SK-N-SH (cell line): ENCODE results near the gene WDR83. TPM values are rescaled to one million over a fixed set of nuclear protein-coding genes. Genes with fewer than 3 reads are reported as not detected.
"Not testable (repeated sequence)": the region's sequence is repeated elsewhere in the genome, so short reads cannot be mapped to it uniquely, and the experiment has no call there.

Experiments used
- CTCF ChIA-PET: fragments of 300-600, 350-600 bp; formaldehyde crosslinking; extraction: SDS; loops from one replicate; lab custom pipeline; 2021; lab: Yijun Ruan, JAX
- POLR2A ChIA-PET: fragments of 350-600 bp; sonication (Branson Sonifier 250); formaldehyde crosslinking; extraction: SDS; loops from one replicate; lab custom pipeline; 2020; ENCODE audit warnings: antibody characterized with exemption, inconsistent platforms; lab: Yijun Ruan, JAX
- DNase-seq: peaks from one replicate; pipeline ENCODE4 v3.0.0; 2012
- H2AFZ ChIP-seq: fragments of 200-600 bp; sonication (generic); 2 replicates; pipeline ENCODE4 v1.8.1; 2016; ENCODE audit warnings: antibody characterized with exemption, mild to moderate bottlenecking, low read depth
- H3F3A ChIP-seq: fragments of 200-600 bp; sonication (generic); replicated peaks from 2 replicates; pipeline ENCODE3; 2016; ENCODE audit warnings: antibody characterized with exemption, mild to moderate bottlenecking; ENCODE audit not compliant: insufficient read depth
- H3K27ac ChIP-seq, 2 experiments: fragments of 200-500 bp in 1 of 2; fragments of 200-600 bp in 1 of 2; sonication (Bioruptor generic) in 1 of 2; sonication (generic), shearing (Covaris generic) in 1 of 2; 2 replicates each; pipeline versions ENCODE4 v1.5.1 to v1.6.1; 2014 to 2016; ENCODE audit warnings: low read depth in 2 of 2, inconsistent platforms in 1 of 2, low read length in 1 of 2, mild to moderate bottlenecking in 1 of 2, mixed read lengths in 1 of 2
- H3K27me3 ChIP-seq: fragments of 200-600 bp; sonication (generic), shearing (Covaris generic); 2 replicates; pipeline ENCODE4 v1.6.1; 2016; ENCODE audit warnings: mixed run types; ENCODE audit not compliant: insufficient read depth
- H3K36me3 ChIP-seq, 2 experiments: fragments of 200-500 bp in 1 of 2; fragments of 200-600 bp in 1 of 2; sonication (Bioruptor generic) in 1 of 2; sonication (generic) in 1 of 2; replicated peaks in 1 of 2; 2 replicates each; pipeline versions ENCODE3 to v1.5.1; 2014 to 2016; ENCODE audit warnings: low read length in 1 of 2, mild to moderate bottlenecking in 1 of 2; ENCODE audit not compliant: insufficient read depth in 2 of 2, control insufficient read depth in 1 of 2
- H3K4me1 ChIP-seq, 2 experiments: fragments of 200-500 bp in 1 of 2; fragments of 200-600 bp in 1 of 2; sonication (Bioruptor generic) in 1 of 2; sonication (generic), shearing (Covaris generic) in 1 of 2; 2 replicates each; pipeline versions ENCODE4 v1.5.1 to v1.6.1; 2014 to 2016; ENCODE audit warnings: low read depth in 1 of 2, low read length in 1 of 2, mixed run types in 1 of 2; ENCODE audit not compliant: insufficient read depth in 2 of 2, control insufficient read depth in 1 of 2
- H3K4me2 ChIP-seq: fragments of 200-600 bp; sonication (generic), shearing (Covaris generic); 2 replicates; pipeline ENCODE4 v1.6.1; 2017; ENCODE audit warnings: mixed run types
- H3K4me3 ChIP-seq, 2 experiments: fragments of 200-500 bp in 1 of 2; fragments of 200-600 bp in 1 of 2; sonication (Bioruptor generic) in 1 of 2; sonication (generic), shearing (Covaris generic) in 1 of 2; 2 replicates each; pipeline versions ENCODE4 v1.5.1 to v1.8.1; 2014 to 2016; ENCODE audit warnings: low read depth in 2 of 2, inconsistent platforms in 1 of 2, low read length in 1 of 2, mild to moderate bottlenecking in 1 of 2, mixed read lengths in 1 of 2, moderate library complexity in 1 of 2
- H3K79me2 ChIP-seq: fragments of 200-600 bp; sonication (generic); 2 replicates; pipeline ENCODE4 v1.8.1; 2017; ENCODE audit warnings: mild to moderate bottlenecking; ENCODE audit not compliant: insufficient read depth
- H3K9ac ChIP-seq: fragments of 200-600 bp; sonication (generic); 2 replicates; pipeline ENCODE4 v1.6.1; 2017; ENCODE audit warnings: mixed run types
- H3K9me2 ChIP-seq: fragments of 200-600 bp; sonication (generic); 2 replicates; pipeline ENCODE4 v1.6.1; 2017; ENCODE audit warnings: mixed run types
- H3K9me3 ChIP-seq: fragments of 200-600 bp; sonication (generic); 2 replicates; pipeline ENCODE4 v1.6.1; 2017; ENCODE audit warnings: mixed run types, mild to moderate bottlenecking, moderate library complexity
- H4K20me1 ChIP-seq: fragments of 200-600 bp; sonication (generic); 2 replicates; pipeline ENCODE4 v1.6.1; 2017; ENCODE audit warnings: mild to moderate bottlenecking, mixed run types; ENCODE audit not compliant: insufficient read depth
- CHD2 ChIP-seq: fragments of 150-350 bp; IDR thresholded peaks from 2 replicates; pipeline ENCODE4 v1.6.1; 2018; ENCODE audit warnings: low read length; ENCODE audit not compliant: partially characterized antibody
- RAD21 ChIP-seq: IDR thresholded peaks from 2 replicates; pipeline ENCODE4 v1.6.1; 2012; ENCODE audit warnings: mild to moderate bottlenecking, low read length
- WGBS: methylation state at CpG from one replicate; pipeline ENCODE4 v1.1.6; 2017; ENCODE audit warnings: low lambda C conversion rate; 5-methylcytosine and 5-hydroxymethylcytosine counted together
- polyA plus RNA-seq, 3 experiments: library from polyadenylated mRNA; depleted of rRNA; stranded (reverse); fragments of >200 nt; gene quantifications; 2 replicates each; pipeline ENCODE4 v1.2.3, GENCODE V29; 2012

Gene WDR83
- polyA plus RNA-seq, 1 of the 3 experiments (the other 2 are of a cell fraction), result 18.2 TPM

DNA sequence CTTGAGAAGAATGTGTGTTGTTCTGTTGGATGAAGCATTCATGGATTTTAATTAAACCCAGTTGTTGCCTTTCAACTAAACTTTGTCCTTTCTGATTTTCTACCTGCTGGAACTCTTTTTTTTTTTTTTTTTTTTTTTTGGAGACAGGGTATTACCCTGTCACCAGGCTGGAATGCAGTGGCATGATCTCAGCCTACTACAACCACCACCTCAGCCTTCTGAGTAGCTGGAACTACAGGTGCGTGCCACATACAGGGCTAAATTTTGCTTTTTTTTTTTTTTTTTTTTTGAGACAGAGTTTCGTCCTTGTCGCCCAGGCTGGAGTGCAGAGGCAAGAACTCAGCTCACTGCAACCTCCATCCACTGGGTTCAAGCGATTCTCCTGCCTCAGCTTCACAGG, 49.0 kb upstream of the WDR83 start:
- H3K27ac ChIP-seq, result no peak overlapping the region
- H2AFZ ChIP-seq, result no peak overlapping the region
- H3K9ac ChIP-seq, result no peak overlapping the region
- no peaks in the 10 kb centered on the region for H3K9me2 ChIP-seq
- H3K36me3 ChIP-seq, result peaks cover 13 to 46% of the 10 kb centered on the region in 2 experiments
- H3K4me1 ChIP-seq, result no peaks in the 10 kb centered on the region; a peak in 1 of 4 replicates
- H3K4me3 ChIP-seq, result no peak overlapping the region
- peaks cover 24% of the 10 kb centered on the region for H3F3A ChIP-seq
- H4K20me1 ChIP-seq, result peaks cover 22% of the 10 kb centered on the region
- ChIA-PET POLR2A (interaction anchor here (0.6 kb wide), 1 partner anchor 179 kb away, joined by 4 read pairs; no protein-coding TSS in a partner anchor), CTCF (interaction anchor here (1.7 kb wide), 1 partner anchor 22 kb away, joined by 4 read pairs; no protein-coding TSS in a partner anchor)
- 96% methylated on average over 4 of the region's 4 CpGs for WGBS
- H3K27me3 ChIP-seq, result no peaks in the 10 kb centered on the region
- no peak for TF ChIP-seq RAD21
- no peak for DNase-seq
- H3K4me2 ChIP-seq, result no peak overlapping the region
- 0 out of 2 replicates have a peak, but pooled peaks cover 3% of the 10 kb centered on the region for H3K9me3 ChIP-seq
- peaks cover 93% of the 10 kb centered on the region for H3K79me2 ChIP-seq

- Histone ChIP-seq H3K79me2 (peaks cover 70% of the 10 kb centered on the region), H4K20me1 (peaks cover 13% of the 10 kb centered on the region; the same call in 1 of the 2 replicates), H3K27ac (peak overlapping the region in 1 of 2 experiments; percentile 54; a peak in 2 of 4 replicates), H3F3A (peaks cover 10% of the 10 kb centered on the region), H3K36me3 (peaks cover 5 to 58% of the 10 kb centered on the region in 2 experiments)
- H3K9me2 ChIP-seq, CTCF ChIA-PET, H3K27me3 ChIP-seq, H2AFZ ChIP-seq, H3K4me2 ChIP-seq, DNase-seq, H3K9me3 ChIP-seq, H3K4me3 ChIP-seq, H3K9ac ChIP-seq, H3K4me1 ChIP-seq, POLR2A ChIA-PET: not testable (repeated sequence)
- WGBS, result 71% methylated on average over 15 of the region's 26 CpGs
Measured at GRCh38 chr19:12621253-12622024, 45.2 kb upstream of the WDR83 start.

GRCh38 chr19:12623361-12624031, 43.1 kb upstream of the WDR83 start:
- Histone ChIP-seq H3K9me3 (peaks cover 15% of the 10 kb centered on the region; the same call in 1 of the 2 replicates), H3K4me3 (no peak overlapping the region), H3K27me3 (no peaks in the 10 kb centered on the region), H4K20me1 (no peaks in the 10 kb centered on the region; the same call in 1 of the 2 replicates), H3K9ac (no peak overlapping the region), H3F3A (no peaks in the 10 kb centered on the region), H3K4me2 (no peak overlapping the region), H2AFZ (no peak overlapping the region), H3K36me3 (peaks cover 21 to 69% of the 10 kb centered on the region in 2 experiments), H3K9me2 (no peaks in the 10 kb centered on the region), H3K79me2 (peaks cover 49% of the 10 kb centered on the region), H3K27ac (no peak overlapping the region), H3K4me1 (no peaks in the 10 kb centered on the region)
- DNase-seq, result no peak
- POLR2A ChIA-PET, result no interaction called here
- CTCF ChIA-PET, result interaction anchor here (1.2 to 1.8 kb wide), 2 partner anchors 16 to 22 kb away, joined by 3 to 11 read pairs; no protein-coding TSS in a partner anchor
- 88% methylated on average over 4 of the region's 4 CpGs for WGBS
- TF ChIP-seq CHD2, result no peak
- no peak for TF ChIP-seq RAD21
